ENCODE measurements around the gene MED25.

- TF ChIP-seq TAF1 (IDR thresholded peaks at IDR 0.05; ENCODE audit: low read depth, low read length) (no peak), POLR2AphosphoS5 (IDR thresholded peaks at IDR 0.05; ENCODE audit: low read depth, low read length) (no peak), POLR2A (IDR thresholded peaks at IDR 0.05; ENCODE audit: low read depth, low read length) (no peak), PAX5 (IDR thresholded peaks at IDR 0.05; ENCODE audit: insufficient read depth, low read length, severe bottlenecking) (no peak), POU2F2 (IDR thresholded peaks at IDR 0.05; ENCODE audit: low read depth, low read length) (no peak)
Measured at GRCh38 chr19:49881186-49881585, 63.1 kb downstream of the MED25 start.
